HepG2 (cell line): Measurements from ENCODE around the gene EIF3CL. TPM values are rescaled to one million over a fixed set of nuclear protein-coding genes. Genes with fewer than 3 reads are reported as not detected.
A peak's percentile ranks its signal among the peaks of the same experiment; 100 is the strongest.
"Not testable (repeated sequence)": the region's sequence is repeated elsewhere in the genome, so short reads cannot be mapped to it uniquely, and the experiment has no call there.

Experiments used
- ATAC-seq: fragments of 200-7000 bp; cut with Tn5 transposase; 3 replicates; pipeline ENCODE4 v1.9.1; 2020; ENCODE audit warnings: mild to moderate bottlenecking, moderate library complexity
- Bru-seq: library from RNA; stranded (reverse); fragments of 400-500 nt; gene quantifications from one replicate; lab custom pipeline; 2021; lab: Mats Ljungman, UMichigan
- BruChase-seq, 2 experiments: library from RNA; stranded (reverse); fragments of 400-500 nt; gene quantifications; one replicate each; lab custom pipeline; 2021; lab: Mats Ljungman, UMichigan
- BruUV-seq: library from RNA; stranded (reverse); fragments of 400-500 nt; replicated peaks from 2 replicates; lab custom pipeline; 2021; lab: Mats Ljungman, UMichigan
- CTCF ChIA-PET: fragments of 300-600 bp; formaldehyde crosslinking; extraction: SDS; loops from one replicate; lab custom pipeline; 2021; ENCODE audit warnings: low total read pairs, inconsistent platforms, low intra/inter-chr PET ratio; lab: Yijun Ruan, JAX
- POLR2A ChIA-PET: fragments of 350-600 bp; sonication (Branson Sonifier 250); formaldehyde crosslinking; loops from one replicate; lab custom pipeline; 2020; ENCODE audit warnings: antibody characterized with exemption, inconsistent platforms; lab: Yijun Ruan, JAX
- DNase-seq: peaks from one replicate; pipeline ENCODE4 v3.0.0-alpha.2; 2015; ENCODE audit warnings: low spot score
- FAIRE-seq: peaks from 3 replicates; lab custom pipeline; 2011; peaks lifted over from hg19 to GRCh38; lab: Jason Lieb, UNC
- H2AFZ ChIP-seq: one replicate; pipeline ENCODE4 v1.6.1; 2011; ENCODE audit warnings: low read length, inconsistent platforms
- H3K27ac ChIP-seq: fragments of 300-600 bp; 3 replicates; pipeline ENCODE4 v1.8.0; 2011; ENCODE audit warnings: mixed run types, mild to moderate bottlenecking, mixed read lengths, low read length, inconsistent platforms; ENCODE audit not compliant: insufficient read depth; ENCODE audit errors: extremely low read length
- H3K27me3 ChIP-seq, 2 experiments: fragments of 200-600 bp in 1 of 2; 2 replicates in 1 of 2; 3 replicates in 1 of 2; pipeline versions ENCODE4 v1.6.0 to v1.8.0; 2011; ENCODE audit warnings: low read length in 2 of 2, mild to moderate bottlenecking in 2 of 2, moderate library complexity in 2 of 2, inconsistent platforms in 1 of 2; ENCODE audit not compliant: insufficient read depth in 2 of 2, control insufficient read depth in 1 of 2
- H3K36me3 ChIP-seq, 2 experiments: fragments of 200-600 bp in 1 of 2; replicated peaks in 1 of 2; 2 replicates in 1 of 2; 3 replicates in 1 of 2; pipeline versions ENCODE4 v1.5.1 to v1.8.0; 2011; ENCODE audit warnings: low read length in 2 of 2, inconsistent platforms in 1 of 2; ENCODE audit not compliant: insufficient read depth in 2 of 2, control insufficient read depth in 1 of 2
- H3K4me1 ChIP-seq: 2 replicates; pipeline ENCODE4 v1.5.1; 2012; ENCODE audit warnings: low read length, inconsistent platforms; ENCODE audit not compliant: insufficient read depth
- H3K4me2 ChIP-seq: 2 replicates; pipeline ENCODE4 v1.6.0; 2011; ENCODE audit warnings: low read depth, low read length, inconsistent platforms
- H3K4me3 ChIP-seq, 3 experiments: fragments of 200-600 bp in 1 of 3; sonication (generic), shearing (Covaris generic) in 1 of 3; replicated peaks in 1 of 3; 2 replicates each; pipeline ENCODE4 v1.5.1; 2011 to 2016; ENCODE audit warnings: low read length in 3 of 3, inconsistent platforms in 2 of 3, low read depth in 2 of 3, mild to moderate bottlenecking in 2 of 3, control low read depth in 1 of 3, mixed read lengths in 1 of 3; ENCODE audit not compliant: insufficient read depth in 1 of 3
- H3K79me2 ChIP-seq: one replicate; pipeline ENCODE4 v1.6.1; 2011; ENCODE audit warnings: low read length, inconsistent platforms; ENCODE audit not compliant: insufficient read depth
- H3K9ac ChIP-seq: 2 replicates; pipeline ENCODE4 v1.6.0; 2011; ENCODE audit warnings: mild to moderate bottlenecking, low read depth, low read length, inconsistent platforms; ENCODE audit not compliant: insufficient read depth
- H3K9me3 ChIP-seq: 2 replicates; pipeline ENCODE4 v1.5.1; 2012; ENCODE audit warnings: mild to moderate bottlenecking, low read length
- H4K20me1 ChIP-seq: 2 replicates; pipeline ENCODE4 v1.6.0; 2011; ENCODE audit warnings: inconsistent platforms, mild to moderate bottlenecking, low read length, moderate library complexity; ENCODE audit not compliant: insufficient read depth
- WGBS: methylation state at CpG from one replicate; pipeline ENCODE4 v1.1.6; 2017; ENCODE audit warnings: low lambda C conversion rate; 5-methylcytosine and 5-hydroxymethylcytosine counted together
- in situ Hi-C: cut with HindIII; loops from 2 replicates; pipeline ENCODE4 v1.10.0; 2017; ENCODE audit warnings: low pct_unique_long_range_greater_than_20kb; ENCODE audit not compliant: extremely low pct_ligation_motif_present
- intact Hi-C: fragments of 100-400 bp; cut with micrococcal nuclease; formaldehyde crosslinking; loops from one replicate; pipeline ENCODE4 v1.10.0; 2022; ENCODE audit not compliant: unreplicated experiment
- long read RNA-seq, 2 experiments: library from RNA in 1 of 2; library from polyadenylated mRNA in 1 of 2; stranded (forward) in 1 of 2; unstranded in 1 of 2; transcript quantifications; one replicate each; pipeline ENCODE4 v2.0.0, GENCODE V29; 2019 to 2022
- polyA minus RNA-seq, 3 experiments: library from RNA; depleted of rRNA, polyadenylated mRNA; stranded (reverse); fragments of >200 nt; gene quantifications; 2 replicates each; pipeline ENCODE4 v1.2.3, GENCODE V29; 2011; ENCODE audit warnings: low replicate concordance in 1 of 3
- polyA plus RNA-seq, 8 experiments: library from polyadenylated mRNA; depleted of rRNA in 3 of 8; stranded (reverse) in 7 of 8; unstranded in 1 of 8; fragments of >200 nt; fragmentation: Illumina TruSeq in 4 of 8; extraction: Trizol in 4 of 8; gene quantifications; 2 replicates each; pipeline versions ENCODE4 v1.2.1 to v1.2.3, GENCODE V29; 2011 to 2016; ENCODE audit warnings: low read depth in 4 of 8, missing spikeins in 1 of 8, mixed read lengths in 1 of 8; ENCODE audit not compliant: insufficient read depth in 1 of 8
- total RNA-seq, 5 experiments: library from RNA; depleted of rRNA; stranded (reverse); fragments of >200 nt; fragmentation: Illumina TruSeq; extraction: Trizol; gene quantifications; 2 replicates each; pipeline ENCODE4 v1.2.3, GENCODE V29; 2016; ENCODE audit warnings: low read depth in 1 of 5

Gene EIF3CL, protein sequence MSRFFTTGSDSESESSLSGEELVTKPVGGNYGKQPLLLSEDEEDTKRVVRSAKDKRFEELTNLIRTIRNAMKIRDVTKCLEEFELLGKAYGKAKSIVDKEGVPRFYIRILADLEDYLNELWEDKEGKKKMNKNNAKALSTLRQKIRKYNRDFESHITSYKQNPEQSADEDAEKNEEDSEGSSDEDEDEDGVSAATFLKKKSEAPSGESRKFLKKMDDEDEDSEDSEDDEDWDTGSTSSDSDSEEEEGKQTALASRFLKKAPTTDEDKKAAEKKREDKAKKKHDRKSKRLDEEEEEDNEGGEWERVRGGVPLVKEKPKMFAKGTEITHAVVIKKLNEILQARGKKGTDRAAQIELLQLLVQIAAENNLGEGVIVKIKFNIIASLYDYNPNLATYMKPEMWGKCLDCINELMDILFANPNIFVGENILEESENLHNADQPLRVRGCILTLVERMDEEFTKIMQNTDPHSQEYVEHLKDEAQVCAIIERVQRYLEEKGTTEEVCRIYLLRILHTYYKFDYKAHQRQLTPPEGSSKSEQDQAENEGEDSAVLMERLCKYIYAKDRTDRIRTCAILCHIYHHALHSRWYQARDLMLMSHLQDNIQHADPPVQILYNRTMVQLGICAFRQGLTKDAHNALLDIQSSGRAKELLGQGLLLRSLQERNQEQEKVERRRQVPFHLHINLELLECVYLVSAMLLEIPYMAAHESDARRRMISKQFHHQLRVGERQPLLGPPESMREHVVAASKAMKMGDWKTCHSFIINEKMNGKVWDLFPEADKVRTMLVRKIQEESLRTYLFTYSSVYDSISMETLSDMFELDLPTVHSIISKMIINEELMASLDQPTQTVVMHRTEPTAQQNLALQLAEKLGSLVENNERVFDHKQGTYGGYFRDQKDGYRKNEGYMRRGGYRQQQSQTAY
- total RNA-seq (2016; rRNA removed; fragmentation: Illumina TruSeq; extraction: Trizol), result 113 and 170 TPM in 2 replicates
- 27.2 and 35.5 TPM in 2 replicates for total RNA-seq (2016; cell fraction: cytosol; rRNA removed; fragmentation: Illumina TruSeq; extraction: Trizol; ENCODE audit: low read depth)
- total RNA-seq (2016; cell fraction: insoluble cytoplasmic fraction; rRNA removed; fragmentation: Illumina TruSeq; extraction: Trizol), result 121 and 181 TPM in 2 replicates
- total RNA-seq (2016; cell fraction: membrane; rRNA removed; fragmentation: Illumina TruSeq; extraction: Trizol), result 81.1 and 81.5 TPM in 2 replicates
- 93.9 and 125 TPM in 2 replicates for total RNA-seq (2016; cell fraction: nucleus; rRNA removed; fragmentation: Illumina TruSeq; extraction: Trizol)
- 229 and 263 TPM in 2 replicates for polyA plus RNA-seq (2011; rRNA removed)
- 287 and 298 TPM in 2 replicates for polyA plus RNA-seq (2011; cell fraction: cytosol; rRNA removed)
- polyA plus RNA-seq (2011; cell fraction: nucleus; rRNA removed), result 169 and 191 TPM in 2 replicates
- 33.5 and 34.2 TPM in 2 replicates for polyA plus RNA-seq (2012)
- polyA plus RNA-seq (2016; cell fraction: cytosol; fragmentation: Illumina TruSeq; extraction: Trizol; ENCODE audit: low read depth), result 39.3 and 40.8 TPM in 2 replicates
- 192 and 224 TPM in 2 replicates for polyA plus RNA-seq (2016; cell fraction: insoluble cytoplasmic fraction; fragmentation: Illumina TruSeq; extraction: Trizol; ENCODE audit: low read depth)
- 51.0 and 70.6 TPM in 2 replicates for polyA plus RNA-seq (2016; cell fraction: membrane; fragmentation: Illumina TruSeq; extraction: Trizol; ENCODE audit: low read depth)
- 121 and 135 TPM in 2 replicates for polyA plus RNA-seq (2016; cell fraction: nucleus; fragmentation: Illumina TruSeq; extraction: Trizol; ENCODE audit: insufficient read depth, low read depth)
- 211 and 355 TPM in 2 replicates for polyA minus RNA-seq (2011; rRNA and poly(A)+ RNA removed; ENCODE audit: low replicate concordance)
- polyA minus RNA-seq (2011; cell fraction: cytosol; rRNA and poly(A)+ RNA removed), result 190 and 238 TPM in 2 replicates
- 99.4 and 152 TPM in 2 replicates for polyA minus RNA-seq (2011; cell fraction: nucleus; rRNA and poly(A)+ RNA removed)
- Bru-seq, nascent RNA, result percentile 51 among the genes with signal in this experiment
- percentile 53 among the genes with signal in this experiment for BruChase-seq, experiment 1, labeled RNA remaining after a 6-hour chase
- BruChase-seq, experiment 2, labeled RNA remaining after a 2-hour chase, result percentile 48 among the genes with signal in this experiment
- long read RNA-seq, experiment 1, transcript EIF3CL-201 (21 exons, 3,085 nt), result major isoform, 12 of 165 reads
- long read RNA-seq, experiment 1, partial matches to known transcripts, result 142 of 165 reads
- long read RNA-seq, experiment 1, other reads (novel, unspliced or antisense), result 9 of 165 reads
- long read RNA-seq, experiment 2, transcript EIF3CL-201 (21 exons, 3,085 nt), result major isoform, 13 of 370 reads
- long read RNA-seq, experiment 2, partial matches to known transcripts, result 334 of 370 reads
- long read RNA-seq, experiment 2, other reads (novel, unspliced or antisense), result 23 of 370 reads

- H3K27me3 ChIP-seq, H3K79me2 ChIP-seq, H3K4me1 ChIP-seq, CTCF ChIA-PET, H4K20me1 ChIP-seq, DNase-seq, H3K36me3 ChIP-seq, H3K27ac ChIP-seq, H3K9me3 ChIP-seq, intact Hi-C loops, H2AFZ ChIP-seq, in situ Hi-C loops, POLR2A ChIA-PET: not testable (repeated sequence)
- peak; percentile 98 for ATAC-seq
- FAIRE-seq, result peak; percentile 88
- no CpG with 5 or more reads among the region's 66 CpGs for WGBS
- TSS peak; percentile 77 for BruUV-seq
- Histone ChIP-seq H3K4me2 (peak within 1 kb of the TSS; percentile 72), H3K9ac (peak within 1 kb of the TSS; percentile 69), H3K4me3 (peak within 1 kb of the TSS; percentile 54 to 63 (median 60); a peak in 5 of 6 replicates)
Measured at GRCh38 chr16:28403220-28404072, at the start of gene EIF3CL. EIF3CL (minus strand) TSS chr16:28403841; CDS start chr16:28403618, 223 bp downstream.

- H2AFZ ChIP-seq, H4K20me1 ChIP-seq, H3K27me3 ChIP-seq, BruUV-seq, H3K4me2 ChIP-seq, POLR2A ChIA-PET, H3K36me3 ChIP-seq, H3K4me1 ChIP-seq, H3K4me3 ChIP-seq, CTCF ChIA-PET, H3K9ac ChIP-seq, DNase-seq, FAIRE-seq, intact Hi-C loops, H3K27ac ChIP-seq, in situ Hi-C loops, H3K79me2 ChIP-seq, H3K9me3 ChIP-seq: not testable (repeated sequence)
- no CpG with 5 or more reads among the region's 6 CpGs for WGBS
- ATAC-seq, result peak; percentile 78
Measured at GRCh38 chr16:28447081-28447480, 43.4 kb upstream of the EIF3CL start.
